Measurements from ENCODE around the gene SLC2A5. TPM values are rescaled to one million over a fixed set of nuclear protein-coding genes. Genes with fewer than 3 reads are reported as not detected.
"Not testable (repeated sequence)": the region's sequence is repeated elsewhere in the genome, so short reads cannot be mapped to it uniquely, and the experiment has no call there.

The SLC2A5 gene
- total RNA-seq, 2 experiments from 2014 or later = 0.08 TPM; not detected in 1

DNA sequence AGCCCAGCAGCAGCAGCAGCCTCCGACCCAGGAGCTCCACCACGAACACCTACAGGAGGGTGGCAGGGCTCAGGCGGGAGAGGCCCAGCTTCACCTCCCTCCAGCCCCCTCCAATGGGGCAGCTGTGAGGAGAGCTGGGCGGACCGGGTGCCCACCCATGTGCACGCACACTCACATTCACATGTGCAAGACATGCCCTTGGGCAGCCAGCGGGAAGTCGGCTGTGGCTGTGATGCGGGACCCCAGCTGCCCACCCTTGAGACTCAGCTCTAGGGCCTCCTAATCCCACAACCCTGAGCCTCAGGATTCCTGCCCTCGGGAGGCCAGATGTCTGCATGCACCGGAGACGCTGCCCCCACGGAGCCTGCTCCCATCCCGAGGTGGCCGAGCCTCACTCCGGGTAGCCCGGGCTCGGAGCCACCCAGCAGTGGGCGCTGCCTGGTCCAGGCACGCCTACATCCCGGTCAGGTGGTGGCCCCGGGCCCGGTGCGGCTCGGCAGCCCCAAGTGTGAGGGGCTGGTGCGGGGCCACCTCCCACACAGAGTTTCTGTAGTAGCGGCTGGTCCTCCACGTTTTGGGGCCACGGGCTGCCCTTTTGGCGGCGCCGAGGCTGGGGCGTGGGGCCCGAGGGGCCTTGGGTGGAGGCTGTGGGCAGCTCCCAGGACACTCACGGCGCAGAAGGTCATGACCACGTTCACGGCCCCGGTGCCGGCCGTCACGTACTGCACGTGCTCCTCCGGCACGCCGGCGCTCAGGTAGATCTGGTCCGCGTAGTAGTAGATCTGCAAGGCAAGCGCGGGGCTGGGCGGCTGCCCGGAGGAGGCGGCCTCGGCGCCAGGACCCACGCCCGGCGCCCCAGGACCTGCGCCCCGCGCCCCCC lies 30.3 kb downstream of the SLC2A5 start:
- Mint-ChIP-seq H3K9me3 (peaks cover 10% of the 10 kb centered on the region), H3K27ac (no peak overlapping the region), H3K27me3 (no peaks in the 10 kb centered on the region)

DNA sequence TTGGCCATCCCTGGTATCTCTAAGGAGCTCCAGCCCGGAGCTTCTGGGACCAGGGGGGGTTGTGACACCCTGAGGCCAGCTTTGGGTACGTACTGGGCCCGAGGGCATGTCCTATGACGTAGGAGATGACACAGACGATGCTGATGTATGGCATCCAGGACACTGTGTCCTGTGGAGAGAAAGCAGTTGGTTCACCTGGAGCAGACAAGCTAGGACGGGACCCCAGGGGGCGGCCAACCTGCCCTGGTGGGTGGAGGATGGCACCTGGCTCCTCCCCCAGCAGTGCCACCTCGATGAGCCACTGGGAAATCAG lies 31.1 kb downstream of the SLC2A5 start:
- H3K36me3 Mint-ChIP-seq = no peaks in the 10 kb centered on the region
- DNase-seq = no peak
- no peak overlapping the region for H3K27ac Mint-ChIP-seq
- no peaks in the 10 kb centered on the region for H3K27me3 Mint-ChIP-seq
- peaks cover 10% of the 10 kb centered on the region for H3K9me3 Mint-ChIP-seq
- H3K4me1 Mint-ChIP-seq = no peaks in the 10 kb centered on the region
- H3K4me3 Mint-ChIP-seq = no peak overlapping the region

More for the DNA sequence above, 30.3 kb downstream of the SLC2A5 start:
- Mint-ChIP-seq H3K4me3 (no peak overlapping the region), H3K4me1 (no peaks in the 10 kb centered on the region), H3K36me3 (no peaks in the 10 kb centered on the region)
- no peak for DNase-seq

DNA sequence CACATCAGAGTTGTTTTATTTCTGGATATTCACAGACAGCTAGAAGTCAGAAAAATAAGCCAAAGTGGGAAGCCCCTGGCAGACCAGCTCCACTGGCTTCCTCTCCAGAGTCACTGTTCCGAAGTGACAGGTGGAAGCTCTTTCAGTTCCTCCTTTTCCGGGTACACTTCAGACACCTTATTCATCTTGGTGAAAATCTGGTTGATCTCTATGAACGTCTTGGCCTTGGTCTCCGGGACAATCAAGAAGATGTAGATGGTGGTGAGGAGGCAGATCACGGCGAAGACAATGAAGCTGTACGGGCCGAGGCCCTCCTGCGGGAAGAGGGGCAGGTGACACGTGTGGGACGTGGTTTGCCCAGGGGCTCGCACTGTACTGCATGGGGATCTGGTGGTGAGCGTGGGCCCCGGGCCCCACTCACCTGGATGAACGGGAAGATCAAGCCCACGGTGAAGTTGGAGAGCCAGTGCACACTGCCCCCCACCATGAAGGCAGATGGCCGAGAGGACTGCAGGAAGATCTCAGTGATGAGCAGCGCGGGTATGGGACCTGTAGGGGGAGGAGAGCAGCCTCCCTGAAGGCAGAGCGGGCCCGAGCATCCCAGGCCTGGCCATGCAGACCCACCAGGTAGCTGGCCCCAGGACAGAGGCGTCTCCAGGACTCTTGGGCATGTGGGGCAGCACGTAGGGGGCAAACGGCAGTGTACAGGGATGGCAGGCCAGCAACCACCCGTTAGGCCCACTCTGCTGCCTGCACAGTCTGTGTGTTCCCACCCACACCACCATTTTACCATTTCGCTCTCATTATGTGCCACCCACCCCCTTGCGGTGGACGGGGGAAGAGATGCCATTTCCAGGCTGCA lies 31.7 kb downstream of the SLC2A5 start:
- Mint-ChIP-seq H3K4me1 (no peaks in the 10 kb centered on the region), H3K27me3 (no peaks in the 10 kb centered on the region), H3K9me3 (peaks cover 10% of the 10 kb centered on the region), H3K36me3 (no peaks in the 10 kb centered on the region), H3K4me3 (no peak overlapping the region), H3K27ac (no peak overlapping the region)
- DNase-seq = no peak

DNA sequence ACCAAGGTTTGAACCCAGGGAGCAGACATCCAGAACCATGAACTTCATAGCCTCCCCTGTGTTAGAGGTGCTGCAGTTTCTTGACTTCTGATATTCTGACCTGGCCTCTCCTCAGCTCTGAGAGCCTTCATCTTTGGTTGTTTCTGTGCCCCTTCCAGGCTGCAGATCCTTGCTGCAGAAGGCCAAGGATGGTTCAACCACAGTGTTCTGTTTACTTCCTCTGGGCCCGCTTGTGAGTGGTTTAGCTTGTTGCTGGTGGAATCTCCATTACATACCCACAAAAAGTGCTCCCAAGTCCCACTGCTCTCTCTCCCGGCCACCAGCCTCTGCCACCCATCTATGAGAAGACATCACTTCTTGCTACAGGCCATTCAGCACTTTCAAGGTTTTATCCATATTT lies 34.2 kb downstream of the SLC2A5 start:
- H3K36me3 Mint-ChIP-seq = no peaks in the 10 kb centered on the region
- H3K4me1 Mint-ChIP-seq = no peaks in the 10 kb centered on the region
- peaks cover 16% of the 10 kb centered on the region for H3K9me3 Mint-ChIP-seq
- no peak overlapping the region for H3K4me3 Mint-ChIP-seq
- H3K27ac Mint-ChIP-seq = no peak overlapping the region
- H3K27me3 Mint-ChIP-seq = no peaks in the 10 kb centered on the region
- DNase-seq = no peak

DNA sequence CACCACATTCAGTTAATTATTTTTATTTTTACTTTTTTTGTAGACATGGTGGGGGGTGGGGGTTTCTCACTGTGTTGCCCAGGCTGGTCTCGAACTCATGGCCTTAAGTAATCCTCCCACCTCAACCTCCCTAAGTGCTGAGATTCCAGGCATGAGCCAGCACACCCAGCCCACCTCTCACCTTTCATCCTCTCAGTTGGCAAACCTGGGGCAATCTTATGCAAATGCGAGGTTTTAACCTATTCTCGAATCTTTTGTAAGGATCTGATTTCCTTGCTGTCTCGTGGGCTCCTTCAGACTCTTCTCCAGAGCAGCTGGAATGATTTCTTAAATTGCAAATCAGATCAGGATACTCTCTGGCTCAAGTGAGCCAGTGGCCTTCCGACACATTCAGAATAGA lies 36.1 kb downstream of the SLC2A5 start:
- no peak for DNase-seq
- Mint-ChIP-seq H3K4me3 (no peak overlapping the region), H3K36me3 (no peaks in the 10 kb centered on the region), H3K4me1 (no peaks in the 10 kb centered on the region), H3K9me3 (peaks cover 16% of the 10 kb centered on the region), H3K27ac (no peak overlapping the region), H3K27me3 (no peaks in the 10 kb centered on the region)

DNA sequence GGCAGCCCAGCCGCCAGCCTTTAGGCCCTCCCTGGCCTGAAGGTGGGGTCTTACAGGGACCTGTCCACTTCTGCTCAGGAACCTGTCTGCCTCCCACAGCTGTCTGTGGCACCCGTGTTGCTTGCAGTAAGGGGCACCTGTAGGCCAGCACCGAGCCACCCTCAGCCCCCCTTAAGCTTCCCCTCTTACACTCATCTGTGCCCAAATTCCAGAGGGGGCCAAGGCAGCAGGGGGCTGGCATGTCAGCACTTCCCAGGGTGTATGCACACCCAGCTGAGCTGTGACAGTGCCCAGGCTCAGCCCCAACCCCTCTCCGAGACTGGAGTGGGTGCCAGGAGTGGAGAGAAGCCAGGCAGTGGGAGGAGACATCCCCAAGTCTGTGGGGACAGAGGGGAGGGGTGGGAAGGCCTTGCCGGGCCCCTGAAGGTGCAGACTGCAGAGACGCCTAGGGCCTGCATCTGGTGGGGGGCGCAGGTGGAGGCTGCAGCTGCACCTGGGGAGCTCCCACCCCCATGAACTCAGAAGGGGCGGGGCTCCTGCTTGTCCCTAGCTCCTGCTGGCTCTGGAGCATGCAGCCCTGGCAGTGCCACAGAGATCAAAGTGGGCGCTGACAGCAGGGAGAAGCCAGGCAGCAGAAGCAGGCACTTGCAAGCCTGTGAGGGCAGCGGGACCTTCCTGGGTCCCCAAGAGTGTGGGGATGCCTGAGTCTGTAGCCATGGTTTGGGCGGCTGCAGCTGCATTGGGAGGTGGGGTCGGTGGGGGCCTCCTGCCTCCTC lies 37.8 kb downstream of the SLC2A5 start:
- no peak for DNase-seq
- no peaks in the 10 kb centered on the region for H3K36me3 Mint-ChIP-seq
- no peaks in the 10 kb centered on the region for H3K27me3 Mint-ChIP-seq
- H3K27ac Mint-ChIP-seq = no peak overlapping the region
- no peaks in the 10 kb centered on the region for H3K4me1 Mint-ChIP-seq
- H3K4me3 Mint-ChIP-seq = no peak overlapping the region
- peaks cover 16% of the 10 kb centered on the region for H3K9me3 Mint-ChIP-seq

DNA sequence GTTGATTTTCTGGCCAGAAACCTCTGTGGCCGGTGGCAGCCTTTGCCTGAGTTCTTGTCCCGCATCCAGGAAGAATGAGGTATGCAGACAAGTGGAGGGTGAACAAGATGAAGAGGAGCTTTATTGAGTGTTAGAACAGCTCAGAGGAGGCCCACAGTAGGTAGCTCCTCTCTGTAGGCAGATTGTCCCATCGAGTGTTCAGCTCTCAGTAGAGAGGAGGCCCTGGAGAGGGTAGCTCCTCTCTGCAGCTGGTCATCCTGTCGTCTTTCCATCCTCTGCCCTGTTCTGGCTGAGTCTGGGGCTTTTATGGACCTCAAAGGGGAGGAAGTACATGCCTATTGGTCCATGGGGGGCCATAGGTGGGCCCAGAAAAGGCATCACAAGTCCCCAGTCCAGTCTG lies 38.4 kb downstream of the SLC2A5 start:
- H3K27me3 Mint-ChIP-seq, H3K27ac Mint-ChIP-seq, H3K4me1 Mint-ChIP-seq, DNase-seq, H3K36me3 Mint-ChIP-seq, H3K4me3 Mint-ChIP-seq: not testable (repeated sequence)
- H3K9me3 Mint-ChIP-seq = peaks cover 16% of the 10 kb centered on the region

DNA sequence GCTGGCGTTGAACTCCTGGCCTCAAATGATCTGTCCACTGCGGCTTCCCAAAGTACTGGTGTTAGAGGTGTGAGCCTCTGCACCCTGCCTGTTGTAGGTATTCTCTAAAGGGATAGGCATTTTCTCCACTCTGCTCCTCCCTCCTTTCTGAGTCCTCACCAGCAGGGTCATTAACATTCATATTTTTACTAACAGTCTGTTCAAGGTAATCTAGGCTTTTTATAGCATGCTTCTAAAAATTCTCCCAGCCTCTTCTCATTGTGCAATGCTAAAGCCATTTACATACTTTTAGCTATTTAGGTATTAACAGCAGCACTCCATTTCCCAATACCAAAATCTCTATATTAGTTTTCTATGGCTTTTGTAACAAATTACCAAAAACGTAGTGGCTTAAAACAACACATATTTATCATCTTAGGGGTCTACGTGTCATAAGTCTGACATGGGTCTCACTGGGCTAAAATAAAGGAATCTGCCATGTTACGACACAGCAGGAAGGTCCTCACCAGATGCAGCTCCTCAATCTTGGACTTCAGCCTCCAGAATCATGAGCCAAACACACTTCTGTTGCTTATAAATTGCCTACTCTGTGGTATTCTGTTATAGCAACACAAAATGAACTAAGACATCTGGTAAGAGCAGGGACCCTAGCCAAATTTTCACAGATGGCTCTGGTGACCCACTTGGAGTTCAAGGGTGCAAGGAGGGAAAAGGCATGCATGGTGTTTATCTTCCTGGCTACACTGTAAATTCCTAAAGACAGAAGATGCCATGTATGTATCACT lies 40.3 kb downstream of the SLC2A5 start:
- H3K9me3 Mint-ChIP-seq = peaks cover 6% of the 10 kb centered on the region
- no peak overlapping the region for H3K27ac Mint-ChIP-seq

DNA sequence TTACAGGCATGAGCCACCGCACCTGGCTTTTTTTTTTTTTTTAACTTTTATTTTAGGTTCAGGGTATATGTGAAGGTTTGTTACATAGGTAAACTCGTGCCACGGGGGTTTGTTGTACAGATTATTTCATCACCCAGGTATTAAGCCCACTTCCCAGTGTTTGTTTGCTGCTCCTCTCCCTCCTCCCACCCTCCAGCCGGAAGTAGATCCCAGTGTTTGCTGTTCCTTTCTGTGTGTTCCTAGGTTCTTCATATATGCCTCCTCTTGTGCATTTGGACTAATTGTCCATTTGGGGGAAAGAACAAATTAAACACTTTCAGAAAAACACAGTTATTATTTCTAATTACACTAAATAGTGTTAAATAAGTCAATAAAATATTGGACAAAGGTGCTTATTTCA lies 42.1 kb downstream of the SLC2A5 start:
- Mint-ChIP-seq H3K9me3 (peaks cover 6% of the 10 kb centered on the region), H3K4me3 (no peak overlapping the region)
- DNase-seq = no peak

More for the DNA sequence above, 40.3 kb downstream of the SLC2A5 start:
- Mint-ChIP-seq H3K4me1 (no peaks in the 10 kb centered on the region), H3K4me3 (no peak overlapping the region), H3K36me3 (no peaks in the 10 kb centered on the region), H3K27me3 (no peaks in the 10 kb centered on the region)
- no peak for DNase-seq

DNA sequence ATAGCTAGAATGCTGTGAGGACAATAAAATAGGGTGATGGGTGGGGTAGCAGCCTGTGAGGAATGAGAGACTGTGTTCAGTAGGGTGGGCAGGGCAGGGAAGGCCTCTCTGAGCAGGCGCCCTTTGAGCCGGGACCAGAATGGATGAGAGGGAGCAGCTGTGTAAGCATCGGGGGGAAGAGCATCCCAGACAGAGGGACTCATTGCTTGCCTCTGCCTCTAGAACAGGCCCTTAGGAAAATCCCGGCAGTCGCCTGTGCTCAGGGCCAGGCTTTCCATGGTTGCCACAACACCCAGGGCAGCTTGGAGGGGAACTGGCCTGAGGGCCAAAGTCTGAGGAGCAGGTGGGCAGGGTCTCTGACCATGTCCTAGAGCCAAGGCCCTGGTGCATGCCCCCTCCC lies 44.0 kb downstream of the SLC2A5 start:
- Mint-ChIP-seq H3K4me3 (no peak overlapping the region), H3K9me3 (no peaks in the 10 kb centered on the region), H3K4me1 (no peaks in the 10 kb centered on the region), H3K27ac (no peak overlapping the region), H3K36me3 (no peaks in the 10 kb centered on the region), H3K27me3 (peaks cover 4% of the 10 kb centered on the region)
- DNase-seq = no peak

More for the DNA sequence above, 42.1 kb downstream of the SLC2A5 start:
- Mint-ChIP-seq H3K27me3 (no peaks in the 10 kb centered on the region), H3K4me1 (no peaks in the 10 kb centered on the region), H3K36me3 (no peaks in the 10 kb centered on the region), H3K27ac (no peak overlapping the region)

DNA sequence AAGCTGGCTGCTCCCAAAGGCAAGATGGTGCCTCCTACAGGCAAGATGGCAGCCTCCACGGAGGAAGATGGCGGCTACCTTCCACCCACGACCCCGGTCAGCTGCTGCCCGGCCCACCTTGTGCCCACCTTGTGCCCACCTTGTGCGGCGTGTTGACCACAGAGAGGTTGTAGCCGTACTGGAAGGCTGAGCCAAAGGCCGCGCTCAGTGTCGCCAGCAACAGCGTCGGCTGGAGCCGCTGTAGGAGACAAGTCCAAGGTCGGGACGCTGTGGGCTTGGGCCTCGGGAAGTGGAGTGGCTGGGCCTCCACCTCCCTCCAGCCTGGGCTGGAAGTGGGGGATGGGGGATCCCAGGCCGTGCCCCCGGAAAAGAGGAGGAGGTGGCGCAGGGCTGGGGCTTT lies 44.6 kb downstream of the SLC2A5 start:
- Mint-ChIP-seq H3K9me3 (no peaks in the 10 kb centered on the region), H3K27ac (no peak overlapping the region), H3K36me3 (no peaks in the 10 kb centered on the region), H3K27me3 (peaks cover 6% of the 10 kb centered on the region), H3K4me3 (no peak overlapping the region), H3K4me1 (no peaks in the 10 kb centered on the region)
- DNase-seq = no peak

DNA sequence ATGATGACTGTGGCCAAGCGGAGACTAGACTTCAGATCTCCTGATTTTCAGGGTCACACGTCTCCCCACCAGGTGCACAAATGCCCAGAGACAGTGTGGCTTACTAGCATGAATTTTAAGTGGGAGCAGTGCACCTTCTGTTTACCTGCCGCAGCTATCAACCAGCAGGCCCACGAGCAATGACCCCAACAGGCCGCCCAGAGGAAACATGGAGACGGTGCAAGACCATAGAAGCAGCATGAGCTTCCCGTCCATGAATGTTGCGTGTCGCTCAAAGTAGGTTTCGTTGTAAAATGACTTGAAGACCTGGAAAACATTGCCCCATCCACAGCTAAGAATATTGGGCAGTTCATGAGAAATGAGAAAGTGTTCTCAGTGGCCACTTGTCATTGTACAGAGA lies 46.7 kb downstream of the SLC2A5 start:
- H3K27ac Mint-ChIP-seq = no peak overlapping the region
- DNase-seq = no peak
- no peak overlapping the region for H3K4me3 Mint-ChIP-seq
- peaks cover 8% of the 10 kb centered on the region for H3K27me3 Mint-ChIP-seq
- no peaks in the 10 kb centered on the region for H3K36me3 Mint-ChIP-seq
- H3K9me3 Mint-ChIP-seq = no peaks in the 10 kb centered on the region
- H3K4me1 Mint-ChIP-seq = no peaks in the 10 kb centered on the region

DNA sequence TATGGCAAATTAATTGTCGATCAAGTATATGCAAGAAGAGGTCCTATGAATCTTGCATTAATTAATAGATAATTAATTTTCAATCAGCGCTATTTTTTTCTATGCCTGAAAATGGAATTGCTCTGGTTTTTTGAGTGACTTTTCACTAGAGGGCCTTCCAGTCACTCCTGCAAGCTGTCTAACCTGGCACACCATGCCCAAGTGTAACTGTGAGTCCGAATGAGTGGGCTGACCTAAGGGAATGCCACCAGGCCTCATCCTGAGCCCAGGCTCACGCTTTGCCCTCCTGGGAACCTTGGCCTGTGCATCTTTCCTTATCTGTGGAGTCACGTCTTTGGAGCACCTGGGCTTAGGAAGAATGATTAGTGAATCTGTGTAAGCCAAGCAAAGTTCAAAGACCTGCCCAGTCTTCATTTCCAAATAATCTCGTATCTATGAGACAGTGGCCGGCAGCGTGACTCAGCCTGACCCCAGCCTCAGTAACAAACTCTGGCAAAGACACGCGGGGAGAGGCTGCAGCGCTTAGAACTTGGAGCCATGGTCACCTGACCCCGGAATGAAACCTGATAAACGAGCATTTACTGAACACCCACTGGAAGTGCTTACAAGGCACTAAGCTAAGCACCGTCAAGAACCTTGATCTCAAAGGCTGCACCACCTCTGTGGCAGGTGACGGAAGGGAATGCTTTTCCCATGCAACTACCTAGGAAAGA lies 47.3 kb downstream of the SLC2A5 start:
- not testable (repeated sequence) for H3K9me3 Mint-ChIP-seq, H3K4me1 Mint-ChIP-seq, H3K36me3 Mint-ChIP-seq, DNase-seq, H3K27ac Mint-ChIP-seq, H3K27me3 Mint-ChIP-seq, H3K4me3 Mint-ChIP-seq

DNA sequence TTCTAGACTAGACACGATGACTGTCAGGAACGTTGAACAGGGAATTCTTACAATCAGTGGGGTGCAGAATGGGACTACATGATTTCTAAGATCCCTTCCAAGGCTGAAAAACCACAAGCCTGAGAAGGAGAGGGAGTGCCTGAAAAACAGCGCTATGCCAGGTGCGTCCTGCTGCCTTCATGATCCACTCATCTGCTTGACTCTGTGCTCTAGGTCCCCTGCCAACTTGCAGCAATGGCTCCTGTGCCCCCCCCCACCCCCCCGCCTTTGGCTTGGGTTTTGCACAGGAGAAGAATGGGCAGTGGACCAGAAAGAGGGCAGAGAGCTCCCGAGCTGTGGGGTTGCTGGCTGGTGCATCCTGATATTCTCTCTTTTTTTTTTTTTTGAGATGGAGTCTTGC lies 49.1 kb downstream of the SLC2A5 start:
- no peaks in the 10 kb centered on the region for H3K4me1 Mint-ChIP-seq
- no peaks in the 10 kb centered on the region for H3K36me3 Mint-ChIP-seq
- no peak overlapping the region for H3K27ac Mint-ChIP-seq
- no peaks in the 10 kb centered on the region for H3K9me3 Mint-ChIP-seq
- DNase-seq = no peak
- peaks cover 8% of the 10 kb centered on the region for H3K27me3 Mint-ChIP-seq
- H3K4me3 Mint-ChIP-seq = no peak overlapping the region

Measured in activated naive CD8-positive, alpha-beta T cell treated with anti-CD3 and anti-CD28 coated beads for 36 hours (primary cell).